T47D (cell line): ENCODE results near the gene CAMK1D.
"Not testable (repeated sequence)": the region's sequence is repeated elsewhere in the genome, so short reads cannot be mapped to it uniquely, and the experiment has no call there.

Experiments used
- DNase-seq, 2 experiments: peaks; one replicate each; pipeline versions ENCODE4 v3.0.0 to v3.0.0-alpha.2; 2011 to 2012; ENCODE audit warnings: low read depth in 1 of 2, low spot score in 1 of 2
- JUND ChIP-seq: IDR thresholded peaks from 2 replicates; pipeline ENCODE4 v1.6.1; 2012; ENCODE audit warnings: low read depth
- in situ Hi-C: cut with HindIII; loops from 2 replicates; pipeline ENCODE4 v1.10.0; 2016; ENCODE audit warnings: low sequenced_read_pairs, low pct_unique_long_range_greater_than_20kb

The CAMK1D gene

GRCh38 chr10:12349629-12350166 lies 351 bp downstream of the CAMK1D start:
- no peak for TF ChIP-seq JUND
- no peak for DNase-seq
- in situ Hi-C loops: no loop called here

GRCh38 chr10:12350167-12350872 lies 973 bp downstream of the CAMK1D start:
- in situ Hi-C loops: no loop called here
- no peak for TF ChIP-seq JUND
- peak; percentile 46 to 62 for DNase-seq

- in situ Hi-C loops: no loop called here
- DNase-seq: no peak
- no peak for TF ChIP-seq JUND
These were observed 1.6 kb downstream of the CAMK1D start for GRCh38 chr10:12350925-12351324.

- in situ Hi-C loops: no loop called here
- DNase-seq: no peak
These were observed 2.1 kb downstream of the CAMK1D start for GRCh38 chr10:12351447-12351846.

GRCh38 chr10:12351889-12352288 lies 2.5 kb downstream of the CAMK1D start:
- in situ Hi-C loops: no loop called here
- TF ChIP-seq JUND: no peak
- no peak for DNase-seq

More at GRCh38 chr10:12351447-12351846, 2.1 kb downstream of the CAMK1D start:
- no peak for TF ChIP-seq JUND

- in situ Hi-C loops: no loop called here
- DNase-seq: no peak
- TF ChIP-seq JUND: no peak
These were observed 4.3 kb downstream of the CAMK1D start for GRCh38 chr10:12353399-12354242.

GRCh38 chr10:12354696-12355095 lies 5.3 kb downstream of the CAMK1D start:
- DNase-seq, in situ Hi-C loops: not testable (repeated sequence)

GRCh38 chr10:12355384-12355783 lies 6.0 kb downstream of the CAMK1D start:
- no peak for DNase-seq
- in situ Hi-C loops: no loop called here
- no peak for TF ChIP-seq JUND

- no peak for DNase-seq
- no peak for TF ChIP-seq JUND
- in situ Hi-C loops: no loop called here
These were observed 8.3 kb downstream of the CAMK1D start for GRCh38 chr10:12357525-12358151.

GRCh38 chr10:12358863-12359564 lies 9.7 kb downstream of the CAMK1D start:
- in situ Hi-C loops: no loop called here
- DNase-seq: no peak
- no peak for TF ChIP-seq JUND

- in situ Hi-C loops: no loop called here
- DNase-seq: no peak
- TF ChIP-seq JUND: no peak
These were observed 11.1 kb downstream of the CAMK1D start for GRCh38 chr10:12360461-12360860.

GRCh38 chr10:12361115-12361514 lies 11.8 kb downstream of the CAMK1D start:
- in situ Hi-C loops, DNase-seq: not testable (repeated sequence)

GRCh38 chr10:12364559-12364958 lies 15.2 kb downstream of the CAMK1D start:
- no peak for TF ChIP-seq JUND
- in situ Hi-C loops: no loop called here
- DNase-seq: no peak
